ENCODE measurements around the gene MRAP.

Gene MRAP

DNA sequence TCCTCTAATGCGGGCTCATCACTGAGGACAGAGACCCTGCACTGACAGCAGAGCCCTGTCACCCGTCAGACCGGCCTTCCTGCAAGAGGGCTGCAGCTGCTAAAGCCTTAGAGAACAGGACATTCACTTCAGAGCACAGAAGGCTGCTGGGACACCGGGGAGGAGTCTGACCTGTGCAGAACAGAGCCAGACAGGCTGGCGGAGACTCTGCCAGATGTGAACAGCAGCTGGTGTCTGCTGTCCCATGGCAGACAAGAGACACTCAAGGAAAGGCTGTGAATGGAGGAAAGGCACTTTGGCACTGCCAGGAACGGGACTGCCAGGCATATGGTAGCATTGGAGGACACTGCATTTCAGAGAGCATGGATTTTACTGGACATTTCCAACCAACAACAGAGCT is 21.4 kb downstream of the MRAP start:
- TF ChIP-seq, protein P1, sequence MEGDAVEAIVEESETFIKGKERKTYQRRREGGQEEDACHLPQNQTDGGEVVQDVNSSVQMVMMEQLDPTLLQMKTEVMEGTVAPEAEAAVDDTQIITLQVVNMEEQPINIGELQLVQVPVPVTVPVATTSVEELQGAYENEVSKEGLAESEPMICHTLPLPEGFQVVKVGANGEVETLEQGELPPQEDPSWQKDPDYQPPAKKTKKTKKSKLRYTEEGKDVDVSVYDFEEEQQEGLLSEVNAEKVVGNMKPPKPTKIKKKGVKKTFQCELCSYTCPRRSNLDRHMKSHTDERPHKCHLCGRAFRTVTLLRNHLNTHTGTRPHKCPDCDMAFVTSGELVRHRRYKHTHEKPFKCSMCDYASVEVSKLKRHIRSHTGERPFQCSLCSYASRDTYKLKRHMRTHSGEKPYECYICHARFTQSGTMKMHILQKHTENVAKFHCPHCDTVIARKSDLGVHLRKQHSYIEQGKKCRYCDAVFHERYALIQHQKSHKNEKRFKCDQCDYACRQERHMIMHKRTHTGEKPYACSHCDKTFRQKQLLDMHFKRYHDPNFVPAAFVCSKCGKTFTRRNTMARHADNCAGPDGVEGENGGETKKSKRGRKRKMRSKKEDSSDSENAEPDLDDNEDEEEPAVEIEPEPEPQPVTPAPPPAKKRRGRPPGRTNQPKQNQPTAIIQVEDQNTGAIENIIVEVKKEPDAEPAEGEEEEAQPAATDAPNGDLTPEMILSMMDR (IDR thresholded peaks at IDR 0.05; ENCODE audit: low read depth, low read length, missing control alignments) = no peak
- H3K4me3 ChIP-seq (ENCODE audit: low read depth, low read length) = no peak overlapping the region
- no peak for DNase-seq (ENCODE audit: low read depth)
- in situ Hi-C loops (cut with HindIII; ENCODE audit: low sequenced_read_pairs) = no loop called here

DNA sequence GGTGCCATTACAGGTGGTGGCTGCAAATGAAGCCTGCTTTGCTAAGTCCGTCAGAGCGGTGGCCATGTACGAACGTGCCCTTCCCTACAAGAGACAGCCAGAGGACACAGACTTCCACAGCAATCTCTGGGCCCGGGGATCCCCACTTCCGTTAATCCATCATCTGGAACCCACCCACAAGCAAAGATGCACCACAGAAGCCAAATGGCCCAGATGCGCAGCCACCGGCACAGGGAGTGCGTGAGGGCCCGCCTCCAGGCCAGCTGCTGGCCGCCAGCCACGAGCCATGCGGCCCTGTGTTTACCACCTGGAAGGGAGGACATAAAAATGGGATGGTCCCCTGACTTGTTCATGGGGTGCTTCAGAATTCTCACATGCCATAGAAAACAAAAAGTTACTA is 22.1 kb downstream of the MRAP start:
- TF ChIP-seq, protein P1 (IDR thresholded peaks at IDR 0.05; ENCODE audit: low read depth, low read length, missing control alignments) = no peak
- DNase-seq (ENCODE audit: low read depth) = no peak
- H3K4me3 ChIP-seq (ENCODE audit: low read depth, low read length) = no peak overlapping the region
- in situ Hi-C loops (cut with HindIII; ENCODE audit: low sequenced_read_pairs) = no loop called here

DNA sequence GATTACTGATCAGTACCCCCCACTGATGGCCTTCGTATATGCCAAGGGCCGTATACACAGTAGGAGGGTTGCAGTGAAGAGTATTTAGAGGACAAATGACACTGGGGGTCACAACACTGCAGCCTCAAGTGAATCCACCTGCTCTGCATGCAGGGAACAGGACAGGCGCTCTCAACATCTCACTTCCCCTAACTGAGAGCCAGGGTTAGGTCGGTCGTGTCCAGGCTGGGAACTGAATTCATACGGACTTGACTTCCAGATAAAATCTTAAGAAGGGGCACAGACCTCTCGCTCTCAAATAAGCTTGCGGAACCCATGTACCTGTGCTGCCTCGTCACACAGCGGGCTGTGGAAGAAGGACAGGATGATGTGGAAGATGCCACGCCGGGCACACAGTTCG is 22.8 kb downstream of the MRAP start:
- TF ChIP-seq, protein P1 (IDR thresholded peaks at IDR 0.05; ENCODE audit: low read depth, low read length, missing control alignments) = no peak
- H3K4me3 ChIP-seq (ENCODE audit: low read depth, low read length) = no peak overlapping the region
- in situ Hi-C loops (cut with HindIII; ENCODE audit: low sequenced_read_pairs) = no loop called here
- DNase-seq (ENCODE audit: low read depth) = no peak

DNA sequence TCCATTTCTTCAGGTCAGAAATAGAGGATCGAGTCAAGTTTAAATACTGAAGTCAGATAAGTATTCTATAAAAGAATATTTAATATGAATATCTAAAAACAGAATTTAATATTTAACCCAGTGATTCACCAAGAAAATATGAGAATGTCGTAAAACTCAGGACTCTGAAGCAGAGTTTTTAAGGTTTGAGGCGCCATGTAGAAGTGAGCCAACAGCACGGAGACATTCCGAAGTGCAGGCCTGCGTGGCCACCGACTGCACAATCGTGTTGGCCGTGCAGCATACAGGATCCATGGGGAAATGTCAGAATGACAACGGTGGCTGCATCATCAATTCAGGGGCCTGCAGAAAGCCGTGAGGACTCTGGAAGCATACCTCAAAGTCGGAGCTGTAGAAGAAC is 23.4 kb downstream of the MRAP start:
- DNase-seq (ENCODE audit: low read depth) = no peak
- in situ Hi-C loops (cut with HindIII; ENCODE audit: low sequenced_read_pairs) = no loop called here
- H3K4me3 ChIP-seq (ENCODE audit: low read depth, low read length) = no peak overlapping the region
- TF ChIP-seq, protein P1 (IDR thresholded peaks at IDR 0.05; ENCODE audit: low read depth, low read length, missing control alignments) = no peak

DNA sequence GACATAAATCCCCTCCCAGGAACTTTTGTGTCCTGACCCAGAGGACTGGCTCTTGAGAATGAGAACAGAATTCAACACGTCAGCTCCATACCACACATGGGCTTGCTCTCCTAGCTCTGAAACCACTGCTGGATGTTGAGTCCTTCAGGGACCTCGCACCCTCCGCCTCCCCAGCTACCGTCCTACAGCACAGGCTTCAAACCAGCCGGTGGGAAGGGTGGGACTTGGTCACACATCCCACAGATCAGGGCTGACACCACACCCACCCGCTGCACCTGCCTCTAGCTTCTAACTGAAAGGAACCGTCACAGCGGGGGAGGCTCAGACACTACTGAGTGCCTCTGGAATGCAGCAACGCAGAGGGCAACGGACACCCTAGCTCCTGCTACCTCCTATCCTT is 24.0 kb downstream of the MRAP start:
- TF ChIP-seq, protein P1 (IDR thresholded peaks at IDR 0.05; ENCODE audit: low read depth, low read length, missing control alignments) = no peak
- no peak for DNase-seq (ENCODE audit: low read depth)
- in situ Hi-C loops (cut with HindIII; ENCODE audit: low sequenced_read_pairs) = no loop called here
- H3K4me3 ChIP-seq (ENCODE audit: low read depth, low read length) = no peak overlapping the region

DNA sequence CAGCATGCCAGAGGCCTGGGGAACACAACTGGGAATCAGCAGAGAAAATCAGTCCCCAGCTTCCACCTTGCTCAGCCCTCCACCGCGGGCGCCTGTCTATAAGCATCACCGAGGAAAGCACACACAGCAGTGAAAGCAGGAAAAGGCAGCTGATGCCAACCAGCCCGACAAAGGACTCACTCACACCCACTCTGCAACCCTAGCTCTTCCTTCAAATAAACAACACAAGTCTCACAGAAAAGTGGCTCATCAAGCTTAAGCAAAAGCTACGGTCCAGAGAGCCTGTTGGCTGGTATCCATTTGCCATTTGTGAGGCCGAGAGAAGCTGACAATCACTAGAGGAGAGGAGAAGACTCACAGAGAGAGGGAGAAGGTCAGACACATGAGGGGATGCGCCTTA is 27.1 kb downstream of the MRAP start:
- TF ChIP-seq, protein P1 (IDR thresholded peaks at IDR 0.05; ENCODE audit: low read depth, low read length, missing control alignments) = no peak
- H3K4me3 ChIP-seq (ENCODE audit: low read depth, low read length) = no peak overlapping the region
- in situ Hi-C loops (cut with HindIII; ENCODE audit: low sequenced_read_pairs) = no loop called here
- DNase-seq (ENCODE audit: low read depth) = no peak

DNA sequence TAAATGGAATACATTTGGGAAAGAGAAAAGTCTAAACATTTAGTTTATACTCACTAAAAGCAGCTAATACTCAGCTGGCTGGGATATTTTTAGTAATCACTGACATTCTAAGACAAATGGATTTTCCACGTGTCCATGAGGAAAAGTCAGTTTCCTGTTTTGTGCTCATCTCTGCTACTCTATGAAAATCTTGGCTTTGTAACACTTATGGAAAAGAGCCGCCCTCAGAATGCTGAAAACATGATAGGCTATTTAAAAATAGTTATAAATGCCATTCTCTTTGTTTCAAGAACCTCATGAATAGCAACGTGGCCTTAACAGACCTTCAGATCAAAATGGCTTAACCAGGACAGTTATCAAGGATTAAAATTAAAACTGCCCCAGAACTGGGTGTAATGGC is 29.9 kb downstream of the MRAP start:
- DNase-seq (ENCODE audit: low read depth) = no peak
- no peak overlapping the region for H3K4me3 ChIP-seq (ENCODE audit: low read depth, low read length)
- in situ Hi-C loops (cut with HindIII; ENCODE audit: low sequenced_read_pairs) = no loop called here
- TF ChIP-seq, protein P1 (IDR thresholded peaks at IDR 0.05; ENCODE audit: low read depth, low read length, missing control alignments) = no peak

Measured in astrocyte of the cerebellum (primary cell).